SK-N-SH (cell line): ENCODE data around the gene TAF5. TPM values are rescaled to one million over a fixed set of nuclear protein-coding genes. Genes with fewer than 3 reads are reported as not detected.
A peak's percentile ranks its signal among the peaks of the same experiment; 100 is the strongest.

Experiments used
- CTCF ChIA-PET: fragments of 300-600, 350-600 bp; formaldehyde crosslinking; extraction: SDS; loops from one replicate; lab custom pipeline; 2021; lab: Yijun Ruan, JAX
- POLR2A ChIA-PET: fragments of 350-600 bp; sonication (Branson Sonifier 250); formaldehyde crosslinking; extraction: SDS; loops from one replicate; lab custom pipeline; 2020; ENCODE audit warnings: antibody characterized with exemption, inconsistent platforms; lab: Yijun Ruan, JAX
- DNase-seq: peaks from one replicate; pipeline ENCODE4 v3.0.0; 2012
- H2AFZ ChIP-seq: fragments of 200-600 bp; sonication (generic); 2 replicates; pipeline ENCODE4 v1.8.1; 2016; ENCODE audit warnings: antibody characterized with exemption, mild to moderate bottlenecking, low read depth
- H3F3A ChIP-seq: fragments of 200-600 bp; sonication (generic); replicated peaks from 2 replicates; pipeline ENCODE3; 2016; ENCODE audit warnings: antibody characterized with exemption, mild to moderate bottlenecking; ENCODE audit not compliant: insufficient read depth
- H3K27ac ChIP-seq, 2 experiments: fragments of 200-500 bp in 1 of 2; fragments of 200-600 bp in 1 of 2; sonication (Bioruptor generic) in 1 of 2; sonication (generic), shearing (Covaris generic) in 1 of 2; 2 replicates each; pipeline versions ENCODE4 v1.5.1 to v1.6.1; 2014 to 2016; ENCODE audit warnings: low read depth in 2 of 2, inconsistent platforms in 1 of 2, low read length in 1 of 2, mild to moderate bottlenecking in 1 of 2, mixed read lengths in 1 of 2
- H3K27me3 ChIP-seq: fragments of 200-600 bp; sonication (generic), shearing (Covaris generic); 2 replicates; pipeline ENCODE4 v1.6.1; 2016; ENCODE audit warnings: mixed run types; ENCODE audit not compliant: insufficient read depth
- H3K36me3 ChIP-seq, 2 experiments: fragments of 200-500 bp in 1 of 2; fragments of 200-600 bp in 1 of 2; sonication (Bioruptor generic) in 1 of 2; sonication (generic) in 1 of 2; replicated peaks in 1 of 2; 2 replicates each; pipeline versions ENCODE3 to v1.5.1; 2014 to 2016; ENCODE audit warnings: low read length in 1 of 2, mild to moderate bottlenecking in 1 of 2; ENCODE audit not compliant: insufficient read depth in 2 of 2, control insufficient read depth in 1 of 2
- H3K4me1 ChIP-seq, 2 experiments: fragments of 200-500 bp in 1 of 2; fragments of 200-600 bp in 1 of 2; sonication (Bioruptor generic) in 1 of 2; sonication (generic), shearing (Covaris generic) in 1 of 2; 2 replicates each; pipeline versions ENCODE4 v1.5.1 to v1.6.1; 2014 to 2016; ENCODE audit warnings: low read depth in 1 of 2, low read length in 1 of 2, mixed run types in 1 of 2; ENCODE audit not compliant: insufficient read depth in 2 of 2, control insufficient read depth in 1 of 2
- H3K4me2 ChIP-seq: fragments of 200-600 bp; sonication (generic), shearing (Covaris generic); 2 replicates; pipeline ENCODE4 v1.6.1; 2017; ENCODE audit warnings: mixed run types
- H3K4me3 ChIP-seq, 2 experiments: fragments of 200-500 bp in 1 of 2; fragments of 200-600 bp in 1 of 2; sonication (Bioruptor generic) in 1 of 2; sonication (generic), shearing (Covaris generic) in 1 of 2; 2 replicates each; pipeline versions ENCODE4 v1.5.1 to v1.8.1; 2014 to 2016; ENCODE audit warnings: low read depth in 2 of 2, inconsistent platforms in 1 of 2, low read length in 1 of 2, mild to moderate bottlenecking in 1 of 2, mixed read lengths in 1 of 2, moderate library complexity in 1 of 2
- H3K79me2 ChIP-seq: fragments of 200-600 bp; sonication (generic); 2 replicates; pipeline ENCODE4 v1.8.1; 2017; ENCODE audit warnings: mild to moderate bottlenecking; ENCODE audit not compliant: insufficient read depth
- H3K9ac ChIP-seq: fragments of 200-600 bp; sonication (generic); 2 replicates; pipeline ENCODE4 v1.6.1; 2017; ENCODE audit warnings: mixed run types
- H3K9me2 ChIP-seq: fragments of 200-600 bp; sonication (generic); 2 replicates; pipeline ENCODE4 v1.6.1; 2017; ENCODE audit warnings: mixed run types
- H3K9me3 ChIP-seq: fragments of 200-600 bp; sonication (generic); 2 replicates; pipeline ENCODE4 v1.6.1; 2017; ENCODE audit warnings: mixed run types, mild to moderate bottlenecking, moderate library complexity
- H4K20me1 ChIP-seq: fragments of 200-600 bp; sonication (generic); 2 replicates; pipeline ENCODE4 v1.6.1; 2017; ENCODE audit warnings: mild to moderate bottlenecking, mixed run types; ENCODE audit not compliant: insufficient read depth
- CHD2 ChIP-seq: fragments of 150-350 bp; IDR thresholded peaks from 2 replicates; pipeline ENCODE4 v1.6.1; 2018; ENCODE audit warnings: low read length; ENCODE audit not compliant: partially characterized antibody
- CTCF ChIP-seq: fragments of 200-600 bp; sonication (generic); IDR thresholded peaks from 2 replicates; pipeline ENCODE4 v1.6.1; 2017; ENCODE audit warnings: antibody characterized with exemption, mild to moderate bottlenecking, moderate library complexity
- ELF1 ChIP-seq: IDR thresholded peaks from 2 replicates; pipeline ENCODE4 v1.4.0; 2012
- FOXJ3 ChIP-seq: sonication (generic); formaldehyde crosslinking; IDR thresholded peaks from 2 replicates; pipeline ENCODE4 v1.5.1; 2020; ENCODE audit warnings: mild to moderate bottlenecking, missing genetic modification reagents
- GABPA ChIP-seq: IDR thresholded peaks from 2 replicates; pipeline ENCODE4 v1.4.0; 2012; ENCODE audit warnings: low read depth, mild to moderate bottlenecking
- GATA2 ChIP-seq: sonication (generic); formaldehyde crosslinking; IDR thresholded peaks from 2 replicates; pipeline ENCODE4 v1.5.0; 2020; ENCODE audit warnings: mild to moderate bottlenecking, missing genetic modification reagents
- IRF3 ChIP-seq: fragments of 150-350 bp; IDR thresholded peaks from 2 replicates; pipeline ENCODE4 v1.6.1; 2016; ENCODE audit warnings: mild to moderate bottlenecking, low read depth, low read length
- JUND ChIP-seq: IDR thresholded peaks from 2 replicates; pipeline ENCODE4 v1.4.0; 2012
- MEF2A ChIP-seq: IDR thresholded peaks from 2 replicates; pipeline ENCODE4 v1.4.0; 2012; ENCODE audit warnings: low read depth, borderline replicate concordance
- MXI1 ChIP-seq: IDR thresholded peaks from 2 replicates; pipeline ENCODE4 v1.6.1; 2012; ENCODE audit warnings: mild to moderate bottlenecking, low read depth, low read length, improper control_type of control experiment
- NFIC ChIP-seq: IDR thresholded peaks from 2 replicates; pipeline ENCODE4 v1.4.0; 2012; ENCODE audit warnings: borderline replicate concordance
- PBX3 ChIP-seq: IDR thresholded peaks from 2 replicates; pipeline ENCODE4; 2012
- POLR2AphosphoS5 ChIP-seq: IDR thresholded peaks from 2 replicates; pipeline ENCODE4 v1.6.1; 2012; ENCODE audit warnings: low read depth, low read length
- RAD21 ChIP-seq: IDR thresholded peaks from 2 replicates; pipeline ENCODE4 v1.6.1; 2012; ENCODE audit warnings: mild to moderate bottlenecking, low read length
- RFX5 ChIP-seq: IDR thresholded peaks from 2 replicates; pipeline ENCODE4 v1.6.1; 2012; ENCODE audit warnings: mild to moderate bottlenecking, improper control_type of control experiment, low read length
- SIN3A ChIP-seq: IDR thresholded peaks from 2 replicates; pipeline ENCODE4 v1.6.1; 2012; ENCODE audit warnings: low read depth, mild to moderate bottlenecking, low read length, moderate library complexity, borderline replicate concordance
- TAF1 ChIP-seq: IDR thresholded peaks from 2 replicates; pipeline ENCODE4 v1.6.1; 2012; ENCODE audit warnings: low read depth, mild to moderate bottlenecking, low read length, moderate library complexity, borderline replicate concordance
- TCF12 ChIP-seq: IDR thresholded peaks from 2 replicates; pipeline ENCODE4 v1.4.0; 2012
- TEAD4 ChIP-seq: IDR thresholded peaks from 2 replicates; pipeline ENCODE4 v1.4.0; 2012; ENCODE audit warnings: mild to moderate bottlenecking, borderline replicate concordance; ENCODE audit not compliant: insufficient read depth
- YY1 ChIP-seq: IDR thresholded peaks from 2 replicates; pipeline ENCODE4 v1.4.0; 2012; ENCODE audit warnings: low read depth, mild to moderate bottlenecking
- WGBS: methylation state at CpG from one replicate; pipeline ENCODE4 v1.1.6; 2017; ENCODE audit warnings: low lambda C conversion rate; 5-methylcytosine and 5-hydroxymethylcytosine counted together
- polyA plus RNA-seq, 3 experiments: library from polyadenylated mRNA; depleted of rRNA; stranded (reverse); fragments of >200 nt; gene quantifications; 2 replicates each; pipeline ENCODE4 v1.2.3, GENCODE V29; 2012
- TF ChIP-seq, protein P1 (sequence below): IDR thresholded peaks from 2 replicates; pipeline ENCODE4 v1.4.0; 2012; ENCODE audit warnings: low read depth
- TF ChIP-seq, protein P2 (sequence below): IDR thresholded peaks from 2 replicates; pipeline ENCODE4 v1.4.0; 2012; ENCODE audit warnings: low read depth, borderline replicate concordance

Gene TAF5
- polyA plus RNA-seq, 1 of the 3 experiments (the other 2 are of a cell fraction): 1.3 TPM

DNA sequence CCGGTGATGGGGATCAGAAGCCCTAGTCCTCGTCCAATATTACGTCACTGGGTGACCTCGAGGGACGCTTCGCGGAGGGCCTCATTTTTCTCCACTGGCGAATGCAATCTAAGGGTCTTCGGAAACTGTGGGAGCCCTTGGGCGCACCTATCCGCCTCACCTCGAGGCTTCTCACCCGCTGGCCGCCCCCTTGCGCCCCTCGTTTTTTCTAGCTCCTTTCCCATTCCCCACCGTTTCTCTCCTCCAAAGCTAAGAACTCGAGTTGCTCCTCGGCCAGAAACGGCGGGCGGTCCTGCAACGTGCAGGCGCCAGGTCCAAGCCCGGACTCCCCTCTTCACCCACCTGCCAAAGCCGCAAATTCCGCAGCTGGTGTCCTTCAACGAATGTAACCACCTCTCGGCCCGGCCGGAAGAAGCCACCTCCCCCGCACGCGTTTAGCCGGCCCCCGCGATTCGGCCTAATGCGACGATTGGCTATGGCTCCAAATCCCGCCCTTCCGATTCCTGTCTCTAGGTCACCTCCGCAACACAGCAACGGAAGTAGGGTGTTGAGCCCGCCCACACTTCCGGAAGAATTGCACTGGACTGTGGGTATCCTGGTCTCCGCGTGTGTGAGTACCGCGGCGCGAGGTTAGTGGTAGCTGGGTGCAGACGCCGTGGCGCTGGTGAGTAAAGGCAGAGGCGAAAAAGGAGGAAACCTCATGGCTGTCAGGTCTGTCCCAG, 28.5 kb downstream of the TAF5 start, which contains the start of the genes ATP5MK and PDCD11:
TSS of gene ATP5MK (minus strand) at position 409 of the 722 bp plus-strand sequence. CDS start 4,018 bp downstream, outside the sequence.
TSS of gene PDCD11 (plus strand) at position 560 of the 722 bp plus-strand sequence. CDS start 1,801 bp downstream, outside the sequence.
- Histone ChIP-seq H3K4me2 (peak within 1 kb of the TSS; percentile 96), H4K20me1 (peaks cover 6% of the 10 kb centered on the region), H3K9me3 (no peaks in the 10 kb centered on the region), H3K9ac (peak within 1 kb of the TSS; percentile 91), H3K4me1 (peaks cover 6 to 13% of the 10 kb centered on the region in 2 experiments; a peak in 3 of 4 replicates), H2AFZ (peak within 1 kb of the TSS; percentile 84), H3K4me3 (peak within 1 kb of the TSS; percentile 89 to 99), H3K27me3 (no peaks in the 10 kb centered on the region), H3F3A (no peaks in the 10 kb centered on the region), H3K27ac (peak within 1 kb of the TSS; percentile 72 to 73), H3K79me2 (peaks cover 85% of the 10 kb centered on the region), H3K36me3 (peaks cover 54 to 57% of the 10 kb centered on the region in 2 experiments), H3K9me2 (no peaks in the 10 kb centered on the region)
- ChIA-PET CTCF (interaction anchor here (0.6 to 1.8 kb wide), 7 partner anchors 9 to 90 kb away, joined by 3 to 6 read pairs (median 3); no protein-coding TSS in a partner anchor), POLR2A (interaction anchor here (1.0 to 1.6 kb wide), 3 partner anchors 28 to 89 kb away, joined by 3 to 6 read pairs (median 5); partner anchors contain the start of genes PCGF6 and TAF5)
- 2% methylated on average over 41 of the region's 56 CpGs for WGBS
- DNase-seq: peak; percentile 94
- TF ChIP-seq CTCF (peak; percentile 43), NFIC (no peak), YY1 (no peak), JUND (no peak), POLR2AphosphoS5 (peak; percentile 91), GATA2 (CRISPR knock-in tag) (no peak), TAF1 (peak; percentile 82), MEF2A (no peak), SIN3A (peak; percentile 97), TEAD4 (0 out of 2 replicates have a peak, but pooled peaks have one; percentile 20), MXI1 (peak; percentile 99), PBX3 (0 out of 2 replicates have a peak, but pooled peaks have one; percentile 22), CHD2 (peak; percentile 88), RFX5 (peak; percentile 65; the same call in 1 of the 2 replicates), IRF3 (0 out of 2 replicates have a peak, but pooled peaks have one; percentile 34), ELF1 (peak; percentile 56; the same call in 1 of the 2 replicates), TCF12 (0 out of 2 replicates have a peak, but pooled peaks have one; percentile 36), RAD21 (no peak), GABPA (peak; percentile 98), FOXJ3 (peak; percentile 29; the same call in 1 of the 2 replicates)
- TF ChIP-seq, protein P1, sequence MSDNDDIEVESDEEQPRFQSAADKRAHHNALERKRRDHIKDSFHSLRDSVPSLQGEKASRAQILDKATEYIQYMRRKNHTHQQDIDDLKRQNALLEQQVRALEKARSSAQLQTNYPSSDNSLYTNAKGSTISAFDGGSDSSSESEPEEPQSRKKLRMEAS: peak; percentile 99
- TF ChIP-seq, protein P2, sequence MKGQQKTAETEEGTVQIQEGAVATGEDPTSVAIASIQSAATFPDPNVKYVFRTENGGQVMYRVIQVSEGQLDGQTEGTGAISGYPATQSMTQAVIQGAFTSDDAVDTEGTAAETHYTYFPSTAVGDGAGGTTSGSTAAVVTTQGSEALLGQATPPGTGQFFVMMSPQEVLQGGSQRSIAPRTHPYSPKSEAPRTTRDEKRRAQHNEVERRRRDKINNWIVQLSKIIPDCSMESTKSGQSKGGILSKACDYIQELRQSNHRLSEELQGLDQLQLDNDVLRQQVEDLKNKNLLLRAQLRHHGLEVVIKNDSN: no peak
